NB4 (cell line): Measurements from ENCODE around the gene HDAC11.

Source experiments
- CTCF ChIP-seq: IDR thresholded peaks from one replicate; pipeline ENCODE4 v1.5.1; 2012; ENCODE audit warnings: low read depth, low read length
- MAX ChIP-seq: IDR thresholded peaks from 2 replicates; pipeline ENCODE4 v1.6.1; 2011; ENCODE audit warnings: low read depth, low read length
- POLR2A ChIP-seq: IDR thresholded peaks from 2 replicates; pipeline ENCODE4 v1.6.1; 2011; ENCODE audit warnings: mild to moderate bottlenecking; ENCODE audit not compliant: insufficient read length; ENCODE audit errors: extremely low read depth

- TF ChIP-seq CTCF (no peak), POLR2A (no peak), MAX (no peak)
Measured at GRCh38 chr3:13462822-13463221, 17.3 kb upstream of the HDAC11 start.
